Activated CD4-positive, alpha-beta T cell treated with anti-CD3 and anti-CD28 coated beads for 48 hours (primary cell): ENCODE results near the gene PCF11.
A peak's percentile ranks its signal among the peaks of the same experiment; 100 is the strongest.

Experiments
- DNase-seq: peaks from one replicate; pipeline ENCODE4 v3.0.0-alpha.2; 2020

PCF11 gene

DNA sequence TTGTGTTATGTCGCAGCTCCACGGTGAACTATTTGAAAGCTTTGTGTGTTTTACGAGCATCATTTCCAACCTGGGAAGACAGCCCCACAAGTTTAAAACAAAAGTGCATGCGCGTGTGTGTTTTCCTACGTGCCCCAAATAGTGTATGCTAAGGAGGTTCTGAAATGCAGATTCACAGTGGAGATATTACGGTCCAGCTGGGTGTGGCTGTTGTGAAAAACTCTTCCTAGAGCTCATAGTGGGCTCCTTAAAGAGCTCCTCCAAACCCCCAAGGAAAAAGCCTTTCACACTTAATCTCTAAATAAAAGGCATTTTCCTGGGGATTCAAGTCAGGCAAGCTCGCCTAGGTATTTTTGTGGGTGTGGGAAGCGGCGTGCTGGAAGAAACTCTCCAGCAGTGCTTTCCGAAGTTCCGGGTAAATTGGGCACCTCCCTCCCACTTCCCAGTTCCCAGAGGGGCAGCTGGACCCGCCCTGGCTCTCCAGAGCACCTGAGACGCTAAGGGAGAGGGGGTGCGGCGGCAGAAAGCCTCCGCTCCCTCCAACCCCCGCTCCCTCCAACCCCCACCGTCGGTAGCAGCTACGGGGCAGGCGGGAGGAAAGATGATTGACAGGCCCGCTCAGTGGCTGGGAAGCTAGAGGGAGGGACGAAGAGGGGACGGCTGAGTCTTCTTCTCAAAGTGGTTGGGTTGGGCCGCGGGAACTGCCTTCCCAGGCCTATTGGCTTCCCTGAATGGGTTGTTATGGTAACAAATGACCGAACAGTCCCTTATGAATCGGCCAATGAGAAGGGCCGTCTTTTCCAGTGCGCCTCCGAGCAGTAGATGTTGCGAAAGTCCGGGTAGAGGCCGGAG, 561 bp upstream of the PCF11 start:
- DNase-seq, result peak; percentile 98

DNA sequence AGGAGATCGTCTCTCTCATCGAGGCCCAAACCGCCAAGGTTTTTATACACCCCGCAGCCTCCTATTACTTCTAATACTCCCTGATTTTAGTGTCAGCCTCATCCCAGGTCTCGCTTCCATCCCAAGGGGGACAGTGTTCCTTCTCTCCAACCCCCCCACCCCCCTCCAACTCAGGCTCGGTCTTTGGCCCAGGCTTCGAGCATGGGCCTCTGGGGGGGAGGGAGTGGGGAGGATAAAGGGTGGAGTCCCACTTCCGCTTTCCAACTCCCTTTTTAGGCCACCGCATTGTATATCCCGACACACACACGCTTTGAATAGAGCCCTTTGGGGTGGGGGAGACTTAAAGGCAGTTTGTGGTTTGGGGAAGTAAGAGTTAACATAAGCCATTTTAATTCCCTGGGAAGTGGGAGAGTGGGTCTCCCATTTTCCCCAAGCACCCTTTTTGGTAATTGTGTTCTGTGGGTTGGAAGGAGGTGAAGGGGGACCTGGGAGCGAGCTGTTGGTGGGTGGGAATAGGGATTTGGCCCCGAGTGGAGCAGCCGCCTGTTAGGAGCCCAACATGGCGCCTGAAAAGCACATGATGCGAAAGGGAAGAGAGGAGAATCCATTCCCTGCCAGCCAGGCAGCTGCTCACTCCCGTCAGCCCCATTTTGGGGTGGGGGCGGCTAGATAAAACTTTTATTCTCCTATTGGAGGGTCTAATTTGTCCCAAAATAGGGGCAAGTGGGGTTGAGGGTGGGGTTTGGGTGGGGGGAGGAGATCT, 844 bp downstream of the PCF11 start:
- DNase-seq, result peak; percentile 66

- DNase-seq, result no peak
Measured at GRCh38 chr11:83158357-83158786, 1.4 kb downstream of the PCF11 start.

- DNase-seq, result no peak
Measured at GRCh38 chr11:83158965-83159901, 2.3 kb downstream of the PCF11 start.

DNA sequence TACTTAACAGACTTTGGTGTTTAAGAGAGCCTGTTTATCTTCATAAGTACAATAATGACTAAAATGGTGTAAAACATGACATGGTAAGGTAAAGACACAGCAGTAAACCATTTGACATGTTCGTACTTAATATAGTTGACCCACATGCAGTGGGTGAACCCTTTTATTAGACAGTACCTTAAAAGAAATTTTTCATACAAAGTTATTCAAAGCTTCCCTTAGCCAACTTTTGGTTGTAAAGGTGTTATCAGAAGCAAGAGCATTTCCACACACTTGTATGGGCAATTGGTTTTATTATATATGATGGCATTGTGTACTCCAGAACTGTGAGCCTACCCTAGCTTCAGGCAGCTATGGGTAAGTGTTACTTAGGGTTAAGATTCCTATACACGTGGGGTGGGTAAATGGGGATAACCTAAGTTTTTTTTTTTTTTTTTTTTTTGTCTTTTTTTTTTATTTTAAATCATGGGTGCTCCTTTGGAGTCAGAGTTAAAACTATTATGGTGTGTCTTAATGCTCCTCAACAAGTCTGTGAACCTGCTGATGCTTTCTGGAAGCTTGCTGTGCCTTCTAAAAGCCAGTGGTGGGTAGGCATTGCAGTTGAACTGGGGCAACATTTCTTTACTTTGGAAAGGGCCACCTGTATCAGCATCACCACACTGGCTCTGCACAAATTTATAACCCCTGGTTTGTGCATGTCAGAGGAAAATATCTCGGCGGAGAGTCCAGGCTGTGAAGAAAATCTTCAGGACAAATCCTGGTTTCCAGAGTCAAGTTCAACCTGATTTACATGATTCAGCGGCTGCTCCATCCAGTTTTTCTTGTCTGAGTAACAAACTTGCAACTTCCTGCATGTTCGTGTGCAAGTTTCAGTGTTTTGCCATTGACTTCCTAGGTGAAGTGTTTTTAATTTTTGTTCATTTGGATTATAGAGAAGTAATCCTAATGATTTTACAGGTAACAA, 3.3 kb downstream of the PCF11 start:
- no peak for DNase-seq

DNA sequence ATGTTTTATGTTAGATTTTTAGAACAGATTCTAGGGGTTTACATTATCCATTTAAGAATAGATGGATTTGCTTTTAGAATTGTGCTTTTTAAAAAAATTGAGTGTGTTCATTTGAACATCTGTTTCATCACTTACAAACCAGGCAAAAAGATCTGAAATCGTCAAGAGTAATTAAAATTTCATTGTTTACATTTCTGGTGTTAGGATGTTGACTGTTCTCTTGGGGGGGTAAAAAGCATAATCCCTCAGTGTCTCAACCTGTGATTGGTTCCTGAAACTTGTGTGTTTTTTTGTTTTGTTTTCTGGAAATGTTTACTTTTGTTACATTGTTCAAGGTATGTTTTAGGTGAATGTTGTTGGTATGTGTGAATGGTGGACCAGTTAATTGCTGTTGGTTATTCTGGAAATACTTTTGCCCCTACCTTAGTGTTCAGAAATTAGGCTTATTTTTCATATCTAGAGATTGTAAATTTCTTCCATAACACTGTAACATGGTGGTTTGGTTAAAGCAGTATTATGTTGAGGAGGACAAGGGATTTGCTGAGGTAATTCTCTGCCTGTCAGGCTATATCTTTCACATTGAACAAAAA, 4.8 kb downstream of the PCF11 start:
- DNase-seq, result no peak

- no peak for DNase-seq
Measured at GRCh38 chr11:83162377-83162776, 5.4 kb downstream of the PCF11 start.

DNA sequence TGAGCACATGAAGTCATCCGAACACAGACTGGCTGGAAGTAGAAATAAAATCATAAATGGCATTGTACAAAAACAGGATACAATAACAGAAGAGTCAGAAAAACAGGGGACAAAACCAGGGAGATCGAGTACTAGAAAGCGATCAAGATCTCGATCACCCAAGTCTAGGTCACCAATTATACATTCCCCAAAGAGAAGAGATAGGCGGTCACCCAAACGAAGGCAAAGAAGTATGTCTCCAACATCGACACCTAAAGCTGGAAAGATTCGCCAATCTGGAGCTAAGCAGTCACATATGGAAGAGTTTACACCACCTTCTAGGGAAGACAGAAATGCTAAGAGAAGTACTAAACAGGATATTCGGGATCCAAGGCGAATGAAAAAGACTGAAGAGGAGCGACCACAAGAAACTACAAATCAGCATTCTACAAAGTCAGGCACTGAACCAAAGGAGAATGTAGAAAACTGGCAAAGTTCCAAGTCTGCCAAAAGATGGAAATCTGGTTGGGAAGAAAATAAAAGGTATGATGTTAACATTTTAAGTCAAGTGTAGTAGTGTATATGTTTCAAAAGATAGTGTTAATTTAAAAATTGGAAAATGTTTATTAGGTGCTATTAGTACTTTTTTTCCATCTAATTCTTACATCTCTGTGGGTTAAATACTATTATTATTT, 9.4 kb downstream of the PCF11 start:
- no peak for DNase-seq

GRCh38 chr11:83168756-83169155, 11.8 kb downstream of the PCF11 start:
- no peak for DNase-seq

GRCh38 chr11:83170865-83171264, 13.9 kb downstream of the PCF11 start:
- DNase-seq, result no peak

DNA sequence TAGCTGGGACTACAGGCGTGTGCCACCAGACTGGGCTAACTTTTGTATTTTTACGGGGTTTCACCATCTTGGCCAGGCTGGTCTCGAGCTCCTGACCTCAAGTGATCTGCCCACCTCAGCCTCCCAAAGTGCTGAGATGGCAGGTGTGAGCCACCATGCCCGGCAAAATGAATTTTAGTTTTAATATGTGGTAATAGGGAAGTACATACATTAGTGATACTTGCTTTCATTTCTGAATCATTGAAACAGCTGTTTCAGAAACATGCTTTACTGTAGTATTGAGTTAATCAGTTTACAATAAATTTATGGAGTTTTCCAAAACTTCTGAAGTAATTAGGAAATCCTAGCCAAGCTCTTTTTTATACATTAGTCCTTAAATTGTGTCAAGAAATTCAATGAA, 15.6 kb downstream of the PCF11 start:
- no peak for DNase-seq

DNA sequence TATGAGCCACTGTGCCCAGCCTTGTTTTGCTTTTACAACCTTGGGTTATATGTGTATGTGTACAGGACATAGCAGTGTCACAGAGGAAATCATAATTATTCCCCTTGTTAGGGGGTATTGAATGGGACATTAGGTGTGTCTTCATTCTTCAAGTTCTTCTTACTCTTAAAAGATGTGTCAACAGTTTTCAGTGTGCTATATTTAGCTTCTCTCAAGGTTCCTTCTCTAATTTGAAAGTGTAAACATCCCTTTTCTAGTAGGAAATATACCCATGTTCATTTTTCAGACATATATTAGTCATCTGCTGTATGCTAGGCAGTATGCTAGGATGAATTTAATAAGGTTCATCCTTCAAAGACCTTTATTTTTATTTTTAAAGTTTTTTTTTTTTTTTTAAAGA, 17.1 kb downstream of the PCF11 start:
- no peak for DNase-seq

GRCh38 chr11:83175815-83176214, 18.9 kb downstream of the PCF11 start:
- DNase-seq, result no peak

DNA sequence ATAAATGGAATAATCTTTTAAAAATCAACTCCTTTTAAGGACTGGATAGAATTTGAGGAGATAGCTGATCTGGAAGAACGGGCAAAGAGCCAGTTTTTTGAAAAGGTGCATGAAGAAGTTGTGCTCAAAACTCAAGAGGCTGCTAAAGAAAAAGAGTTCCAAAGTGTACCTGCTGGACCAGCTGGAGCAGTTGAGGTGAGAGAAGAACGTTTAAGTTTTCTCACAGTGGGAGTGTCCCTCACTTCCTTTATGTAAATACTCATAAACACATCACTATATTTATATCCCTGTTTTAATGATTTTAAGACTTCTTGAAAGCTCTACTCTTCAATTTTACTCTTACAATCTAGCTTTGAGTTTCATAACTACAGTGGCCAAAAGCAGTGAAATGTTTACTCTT, 24.9 kb downstream of the PCF11 start:
- DNase-seq, result no peak

GRCh38 chr11:83185767-83186166, 28.8 kb downstream of the PCF11 start:
- no peak for DNase-seq

DNA sequence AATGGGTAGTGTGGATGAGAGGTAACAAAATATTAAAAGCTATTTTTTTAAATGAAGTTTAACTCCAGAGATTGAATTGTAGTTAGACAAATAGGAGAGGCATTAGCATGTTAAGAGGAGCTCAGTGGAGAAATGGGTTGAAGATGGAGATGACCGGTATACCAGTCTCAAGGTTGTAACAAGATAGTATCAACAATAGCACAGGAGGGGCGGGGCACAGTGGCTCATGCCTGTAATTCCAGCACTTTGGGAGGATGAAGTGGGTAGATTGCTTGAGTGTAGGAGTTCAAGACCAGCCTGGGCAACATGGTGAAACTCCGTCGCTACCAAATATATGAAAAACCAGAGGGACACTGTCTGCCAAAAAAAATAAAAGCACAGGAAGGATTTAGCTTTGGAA, 30.5 kb downstream of the PCF11 start:
- DNase-seq, result no peak

GRCh38 chr11:83191491-83191890, 34.6 kb downstream of the PCF11 start:
- peak; percentile 28 for DNase-seq

DNA sequence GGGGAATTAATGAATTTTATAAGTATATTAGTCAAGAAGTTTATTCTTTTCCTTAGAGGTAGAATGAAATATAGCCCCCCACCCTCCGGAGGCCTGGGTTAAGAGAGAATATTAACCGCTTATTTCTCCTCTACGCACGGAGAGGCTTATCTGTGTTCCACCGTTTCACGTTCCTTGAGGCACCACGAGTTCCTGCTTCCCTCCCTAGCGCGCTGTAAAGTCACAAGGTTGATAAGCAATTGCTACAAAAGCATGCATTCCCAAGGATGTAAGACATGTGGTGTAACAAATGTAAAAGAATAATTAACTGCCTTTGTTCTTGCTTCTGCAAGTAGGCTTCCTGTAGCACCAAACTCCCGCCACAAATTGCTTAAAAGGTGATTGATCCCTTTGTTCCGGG, 35.1 kb downstream of the PCF11 start:
- DNase-seq, result no peak

GRCh38 chr11:83192606-83193245, 35.8 kb downstream of the PCF11 start:
- DNase-seq, result no peak
